ENCODE results near the gene DLG2. TPM values are rescaled to one million over a fixed set of nuclear protein-coding genes. Genes with fewer than 3 reads are reported as not detected.

Gene DLG2
- total and polyA plus RNA-seq, 7 donors, result 0.60 to 25.8 (median 9.7) TPM; not detected in 1

DNA sequence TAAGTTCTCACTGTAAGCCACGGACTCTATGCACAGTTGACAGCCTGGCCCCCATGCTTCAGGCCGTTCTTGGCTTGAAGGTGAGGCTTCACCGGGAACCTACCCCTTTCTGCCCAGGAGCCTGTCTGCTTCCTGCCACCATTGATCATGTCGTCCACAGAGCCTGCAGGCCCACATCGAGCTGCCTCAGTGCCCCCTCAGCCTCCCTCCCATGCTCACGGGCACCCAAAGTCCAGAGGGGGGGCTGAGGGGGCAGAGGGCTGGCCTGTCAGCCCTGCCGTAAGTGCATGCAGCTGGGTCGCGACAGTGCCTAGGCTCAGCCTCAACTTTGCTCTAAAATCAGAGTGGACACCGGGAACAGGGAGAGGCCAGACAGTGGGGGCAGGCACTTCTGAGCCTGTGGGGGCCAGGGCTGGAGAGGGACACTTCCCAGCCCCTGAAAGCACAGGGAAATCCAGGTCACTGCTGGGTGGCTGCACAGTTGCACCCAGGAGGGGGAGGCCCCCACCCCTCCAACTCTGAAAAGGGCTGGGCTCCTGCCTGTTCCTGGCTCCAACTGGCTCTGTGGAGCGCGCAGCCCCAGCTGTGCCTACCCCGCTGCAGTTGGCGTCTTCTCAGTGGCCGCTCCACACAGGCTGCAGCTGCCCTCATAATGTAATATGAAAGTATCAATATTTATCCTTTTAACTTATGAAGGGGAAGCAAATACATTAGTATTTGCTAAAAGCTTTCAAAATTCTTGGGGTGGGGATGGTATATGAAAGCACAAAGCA is 598.6 kb downstream of the DLG2 start:
- Histone ChIP-seq H3K4me3 (no peak overlapping the region), H3K27ac (no peak overlapping the region), H3K4me1 (no peaks in the 10 kb centered on the region), H3K9me3 (no peaks in the 10 kb centered on the region), H3K36me3 (no peaks in the 10 kb centered on the region), H3K27me3 (no peaks in the 10 kb centered on the region)
- DNase-seq, result no peak
- intact Hi-C loops (cut with DNase I), result no loop called here
- TF ChIP-seq POLR2AphosphoS5 (IDR thresholded peaks at IDR 0.05) (no peak), CTCF (IDR thresholded peaks at IDR 0.05) (no peak), EP300 (IDR thresholded peaks at IDR 0.05) (no peak), POLR2A (IDR thresholded peaks at IDR 0.05) (no peak)
- 94 to 95% methylated on average over 15 of the region's 15 CpGs for WGBS, 2 donors

DNA sequence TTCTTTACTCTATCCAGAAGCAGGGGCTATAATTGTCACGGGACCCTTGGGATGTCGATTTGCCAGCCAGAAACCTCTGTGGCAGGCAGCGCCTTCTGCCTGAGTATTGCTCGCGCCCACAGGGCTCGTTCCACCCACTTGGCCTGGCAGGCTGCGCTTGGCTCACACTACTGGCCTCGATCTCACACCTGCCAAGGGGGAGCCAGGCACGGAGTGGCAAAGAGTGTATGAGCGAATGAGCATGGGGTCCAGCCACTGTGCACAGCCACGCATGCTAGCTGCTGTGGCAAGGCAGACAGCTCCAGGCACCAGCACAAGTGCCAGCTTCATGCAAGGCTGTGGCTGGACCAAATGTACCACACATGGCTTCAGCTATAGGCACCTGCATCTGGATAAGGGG is 599.8 kb downstream of the DLG2 start:
- H3K9me3 ChIP-seq, result no peaks in the 10 kb centered on the region

GRCh38 chr11:85021058-85021457 is 606.1 kb downstream of the DLG2 start:
- intact Hi-C loops (cut with DNase I), result no loop called here
- Histone ChIP-seq H3K9me3 (no peaks in the 10 kb centered on the region), H3K4me3 (no peak overlapping the region), H3K36me3 (no peaks in the 10 kb centered on the region), H3K27ac (no peak overlapping the region), H3K27me3 (no peaks in the 10 kb centered on the region), H3K4me1 (no peaks in the 10 kb centered on the region)
- WGBS, 2 donors, result 82 to 91% methylated on average over 9 of the region's 9 CpGs
- no peak for TF ChIP-seq EP300 (IDR thresholded peaks at IDR 0.05)
- no peak for TF ChIP-seq POLR2A (IDR thresholded peaks at IDR 0.05)
- TF ChIP-seq CTCF (IDR thresholded peaks at IDR 0.05), result no peak
- TF ChIP-seq POLR2AphosphoS5 (IDR thresholded peaks at IDR 0.05), result no peak
- DNase-seq, result no peak

More for the DNA sequence above, 599.8 kb downstream of the DLG2 start:
- H3K27ac ChIP-seq, result no peak overlapping the region
- no peaks in the 10 kb centered on the region for H3K4me1 ChIP-seq
- TF ChIP-seq CTCF (IDR thresholded peaks at IDR 0.05) (no peak), POLR2AphosphoS5 (IDR thresholded peaks at IDR 0.05) (no peak), EP300 (IDR thresholded peaks at IDR 0.05) (no peak), POLR2A (IDR thresholded peaks at IDR 0.05) (no peak)
- WGBS, 2 donors, result 96% methylated on average over 11 of the region's 11 CpGs
- no peak for DNase-seq
- no peaks in the 10 kb centered on the region for H3K36me3 ChIP-seq
- H3K4me3 ChIP-seq, result no peak overlapping the region
- H3K27me3 ChIP-seq, result no peaks in the 10 kb centered on the region
- intact Hi-C loops (cut with DNase I), result no loop called here

DNA sequence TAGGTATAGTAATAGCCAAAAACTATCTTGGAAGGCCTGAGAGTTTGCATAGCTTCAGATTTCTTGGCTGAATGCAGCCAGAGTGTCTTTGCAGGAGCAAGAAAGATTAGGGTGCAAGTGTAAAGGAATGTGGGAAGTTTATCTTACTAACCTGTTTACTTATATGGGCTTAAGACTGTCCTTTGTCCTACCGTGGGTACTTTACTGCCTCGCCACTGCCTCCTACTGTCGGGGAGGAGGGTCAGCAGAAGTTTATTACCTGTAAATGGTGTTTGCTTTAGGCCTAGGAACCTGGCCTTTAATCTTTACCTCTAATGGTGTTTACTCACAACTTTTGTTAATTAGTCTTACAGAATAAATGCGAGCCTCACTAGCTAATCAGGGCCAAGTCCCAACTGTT is 633.8 kb downstream of the DLG2 start:
- 21 to 46% methylated on average over 4 of the region's 4 CpGs for WGBS, 2 donors
- Histone ChIP-seq H3K9me3 (peaks cover 0 to 6% (median 0%) of the 10 kb centered on the region in 4 donors), H3K36me3 (no peaks in the 10 kb centered on the region), H3K27ac (no peak overlapping the region), H3K4me1 (no peaks in the 10 kb centered on the region), H3K4me3 (no peak overlapping the region), H3K27me3 (no peaks in the 10 kb centered on the region)
- TF ChIP-seq CTCF (IDR thresholded peaks at IDR 0.05) (no peak), POLR2AphosphoS5 (IDR thresholded peaks at IDR 0.05) (no peak), POLR2A (IDR thresholded peaks at IDR 0.05) (no peak), EP300 (IDR thresholded peaks at IDR 0.05) (no peak)
- DNase-seq, result no peak
- intact Hi-C loops (cut with DNase I), result no loop called here

Measured in sigmoid colon (tissue), 7 donors.